GM12878 (cell line): Measurements from ENCODE around the gene CEACAM3. TPM values are rescaled to one million over a fixed set of nuclear protein-coding genes. Genes with fewer than 3 reads are reported as not detected.

Experiments
- ATAC-seq: fragments of 200-7000 bp; cut with Tn5 transposase; 3 replicates; pipeline ENCODE4 v1.9.1; 2020; ENCODE audit warnings: mild to moderate bottlenecking, moderate library complexity
- BruUV-seq: library from RNA; stranded (reverse); fragments of 400-500 nt; replicated peaks from 2 replicates; lab custom pipeline; 2021; lab: Mats Ljungman, UMichigan
- CTCF ChIA-PET: fragments of 300-600 bp; sonication (Branson Sonifier 250); formaldehyde crosslinking; extraction: SDS; loops from one replicate; lab custom pipeline; 2021; ENCODE audit warnings: inconsistent platforms; lab: Yijun Ruan, JAX
- POLR2A ChIA-PET: fragments of 350-600 bp; formaldehyde crosslinking; extraction: SDS; loops from one replicate; lab custom pipeline; 2021; ENCODE audit warnings: inconsistent platforms; lab: Charles Lee
- RAD21 ChIA-PET: fragments of 300-600 bp; sonication (Branson Sonifier 250); formaldehyde crosslinking; loops from one replicate; lab custom pipeline; 2023; ENCODE audit warnings: antibody characterized with exemption; ENCODE audit not compliant: unreplicated experiment; lab: Charles Lee
- SMC1A ChIA-PET: fragments of 300-600 bp; sonication (Branson Sonifier 250); formaldehyde crosslinking; loops from one replicate; lab custom pipeline; 2023; ENCODE audit not compliant: unreplicated experiment, uncharacterized antibody; lab: Charles Lee
- DNase-seq: peaks from one replicate; pipeline ENCODE4 v3.0.0-alpha.2; 2011; ENCODE audit warnings: low read depth, low spot score
- FAIRE-seq: peaks from 3 replicates; lab custom pipeline; 2011; peaks lifted over from hg19 to GRCh38; lab: Jason Lieb, UNC
- H2AFZ ChIP-seq: 2 replicates; pipeline ENCODE4 v1.6.0; 2011; ENCODE audit warnings: low read depth, low read length, control low read depth; ENCODE audit not compliant: control insufficient read depth
- H3K27ac ChIP-seq: 2 replicates; pipeline ENCODE4 v1.5.1; 2011; ENCODE audit warnings: control low read depth; ENCODE audit not compliant: control insufficient read depth, insufficient read depth
- H3K27me3 ChIP-seq, 2 experiments: replicated peaks in 1 of 2; 2 replicates each; pipeline versions ENCODE4 v1.6.0 to v1.6.1; 2011; ENCODE audit warnings: low read length in 1 of 2; ENCODE audit not compliant: control insufficient read depth in 2 of 2, insufficient read depth in 2 of 2
- H3K36me3 ChIP-seq, 2 experiments: 2 replicates each; pipeline ENCODE4 v1.5.1; 2011; ENCODE audit warnings: low read length in 1 of 2; ENCODE audit not compliant: control insufficient read depth in 2 of 2, insufficient read depth in 2 of 2
- H3K4me1 ChIP-seq: 2 replicates; pipeline ENCODE4 v1.6.1; 2011; ENCODE audit warnings: mild to moderate bottlenecking, low read length, moderate library complexity, mixed read lengths; ENCODE audit not compliant: control insufficient read depth, insufficient read depth
- H3K4me2 ChIP-seq: 2 replicates; pipeline ENCODE4 v1.6.0; 2011; ENCODE audit warnings: control low read depth; ENCODE audit not compliant: control insufficient read depth, insufficient read depth
- H3K4me3 ChIP-seq: fragments of 200-600 bp; sonication (generic); 2 replicates; pipeline ENCODE4 v1.5.1; 2016
- H3K79me2 ChIP-seq: 2 replicates; pipeline ENCODE4 v1.6.0; 2011; ENCODE audit warnings: low read length; ENCODE audit not compliant: control insufficient read depth, insufficient read depth
- H3K9ac ChIP-seq: 2 replicates; pipeline ENCODE4 v1.8.0; 2011; ENCODE audit warnings: low read length, control low read depth, mixed read lengths; ENCODE audit not compliant: control insufficient read depth, insufficient read depth
- H3K9me3 ChIP-seq: replicated peaks from 3 replicates; pipeline ENCODE4 v1.5.1; 2011; ENCODE audit warnings: mild to moderate bottlenecking, low read length; ENCODE audit not compliant: control insufficient read depth, insufficient read depth
- H4K20me1 ChIP-seq: 2 replicates; pipeline ENCODE4 v1.6.0; 2011; ENCODE audit not compliant: control insufficient read depth, insufficient read depth
- BCL11A ChIP-seq: IDR thresholded peaks from 2 replicates; pipeline ENCODE4 v1.6.1; 2011; ENCODE audit warnings: low read depth, low read length
- JUND ChIP-seq: IDR thresholded peaks from 2 replicates; pipeline ENCODE4 v1.6.1; 2012; ENCODE audit warnings: low read depth, mild to moderate bottlenecking, low read length, improper control_type of control experiment, moderate library complexity
- RAD21 ChIP-seq: IDR thresholded peaks from 2 replicates; pipeline ENCODE4 v1.6.1; 2011; ENCODE audit warnings: mild to moderate bottlenecking, low read depth, low read length, moderate library complexity; ENCODE audit not compliant: insufficient read depth
- SMC3 ChIP-seq: IDR thresholded peaks from 2 replicates; pipeline ENCODE4 v1.6.1; 2011; ENCODE audit warnings: low read length, improper control_type of control experiment, borderline replicate concordance
- SPI1 ChIP-seq: IDR thresholded peaks from 2 replicates; pipeline ENCODE4 v1.6.1; 2011; ENCODE audit warnings: low read depth, mild to moderate bottlenecking, low read length, moderate library complexity, borderline replicate concordance; ENCODE audit not compliant: insufficient read depth
- SREBF2 ChIP-seq: IDR thresholded peaks from 2 replicates; pipeline ENCODE4 v1.6.1; 2012; ENCODE audit warnings: mild to moderate bottlenecking, low read length
- WGBS: methylation state at CpG from one replicate; pipeline ENCODE4 v1.1.6; 2016; ENCODE audit warnings: low lambda C conversion rate; ENCODE audit not compliant: insufficient replicate concordance, insufficient coverage; ENCODE audit errors: missing lambda C conversion rate; 5-methylcytosine and 5-hydroxymethylcytosine counted together
- in situ Hi-C: fragments of 300-500 bp; cut with MboI; formaldehyde crosslinking; loops from 9 replicates; pipeline ENCODE4 v1.14.3; 2018; ENCODE audit warnings: mixed read lengths
- intact Hi-C: fragments of 100-400 bp; cut with micrococcal nuclease; formaldehyde crosslinking; loops from one replicate; pipeline ENCODE4 v1.14.2; 2022; ENCODE audit not compliant: unreplicated experiment
- polyA plus RNA-seq, 11 experiments: library from polyadenylated mRNA; depleted of rRNA in 4 of 11; unstranded in 6 of 11; stranded (reverse) in 5 of 11; fragments of >200 nt; fragmentation: Nextera tagmentation in 4 of 11; fragmentation: Illumina TruSeq in 1 of 11; extraction: Ambion mirVana in 4 of 11; extraction: Trizol in 1 of 11; gene quantifications; 1 replicate in 1 of 11; 2 replicates in 10 of 11; pipeline versions ENCODE4 v1.2.1 to v1.2.3, GENCODE V29; 2011 to 2016; ENCODE audit warnings: inconsistent platforms in 2 of 11, missing spikeins in 2 of 11, low read depth in 1 of 11
- total RNA-seq, 4 experiments: library from RNA; depleted of rRNA in 3 of 4; stranded (reverse); fragments of >200 nt in 3 of 4; fragmentation: Illumina TruSeq in 1 of 4; extraction: Trizol in 1 of 4; gene quantifications; 2 replicates each; pipeline versions ENCODE4 v1.2.1 to v1.2.3, GENCODE V29; 2013 to 2021
- TF ChIP-seq, protein P1 (sequence below): fragments of 450-650 bp; IDR thresholded peaks from 2 replicates; pipeline ENCODE4 v1.6.1; 2017; ENCODE audit warnings: mild to moderate bottlenecking, moderate library complexity
- TF ChIP-seq, protein P2 (sequence below), 3 experiments: IDR thresholded peaks in 2 of 3; conservative IDR thresholded peaks in 1 of 3; 2 replicates each; pipeline ENCODE4 v1.5.1; 2011; ENCODE audit warnings: low read depth in 3 of 3, low read length in 3 of 3, mild to moderate bottlenecking in 3 of 3, control low read depth in 2 of 3, moderate library complexity in 2 of 3, inconsistent platforms in 1 of 3, mixed read lengths in 1 of 3; ENCODE audit not compliant: control insufficient read depth in 2 of 3, insufficient read depth in 1 of 3; ENCODE audit errors: extremely low read depth in 1 of 3

CEACAM3 gene
- total and polyA plus RNA-seq, 10 of the 15 experiments (the other 5 are each of a cell fraction or from before 2014, with no cell fraction given) = not detected

DNA sequence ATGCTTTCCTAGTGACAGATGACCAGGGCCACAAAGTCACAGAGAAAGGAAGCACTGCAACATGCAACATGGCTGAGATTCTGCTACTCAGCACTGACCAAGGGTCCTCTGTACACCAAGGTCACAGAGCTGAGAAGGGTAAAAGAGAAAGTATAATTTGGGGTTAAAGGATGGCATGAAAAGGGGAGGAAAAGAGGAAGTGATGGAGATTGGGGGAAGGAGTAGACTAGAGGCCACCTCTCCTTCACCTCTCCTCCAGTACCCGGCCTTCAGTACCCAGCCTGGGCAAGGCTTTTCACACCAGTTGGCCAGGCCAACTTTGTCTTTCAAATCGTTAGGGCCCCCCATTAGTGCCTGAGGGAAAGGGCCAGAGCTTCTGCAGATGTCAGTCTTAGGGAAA, 57.4 kb downstream of the CEACAM3 start:
- WGBS = 0% methylated on average over 2 of the region's 2 CpGs
- FAIRE-seq = no peak
- RAD21 ChIA-PET = no interaction called here
- no peak overlapping the region for H2AFZ ChIP-seq
- ATAC-seq = no peak; the same call in 2 of the 3 replicates
- BruUV-seq = no TSS peak
- H3K4me2 ChIP-seq = no peak overlapping the region
- no peak for TF ChIP-seq BCL11A
- TF ChIP-seq SPI1 = peak; percentile 52
- SMC1A ChIA-PET = no interaction called here
- in situ Hi-C loops (no loop called here), intact Hi-C loops (no loop called here)
- POLR2A ChIA-PET = no interaction called here
- no peaks in the 10 kb centered on the region for H3K36me3 ChIP-seq
- H3K9ac ChIP-seq = no peak overlapping the region
- H3K27me3 ChIP-seq = peaks cover 0 to 8% of the 10 kb centered on the region in 2 experiments; a peak in 3 of 4 replicates
- H3K4me1 ChIP-seq = no peaks in the 10 kb centered on the region
- no peaks in the 10 kb centered on the region; the same call in 2 of the 3 replicates for H3K9me3 ChIP-seq
- H3K4me3 ChIP-seq = no peak overlapping the region
- CTCF ChIA-PET = interaction anchor here (1.3 to 4.5 kb wide), 2 partner anchors 18 to 60 kb away, joined by 3 to 24 read pairs; no protein-coding TSS in a partner anchor
- H4K20me1 ChIP-seq = no peaks in the 10 kb centered on the region
- no peak overlapping the region for H3K27ac ChIP-seq
- H3K79me2 ChIP-seq = no peaks in the 10 kb centered on the region
- DNase-seq = no peak

DNA sequence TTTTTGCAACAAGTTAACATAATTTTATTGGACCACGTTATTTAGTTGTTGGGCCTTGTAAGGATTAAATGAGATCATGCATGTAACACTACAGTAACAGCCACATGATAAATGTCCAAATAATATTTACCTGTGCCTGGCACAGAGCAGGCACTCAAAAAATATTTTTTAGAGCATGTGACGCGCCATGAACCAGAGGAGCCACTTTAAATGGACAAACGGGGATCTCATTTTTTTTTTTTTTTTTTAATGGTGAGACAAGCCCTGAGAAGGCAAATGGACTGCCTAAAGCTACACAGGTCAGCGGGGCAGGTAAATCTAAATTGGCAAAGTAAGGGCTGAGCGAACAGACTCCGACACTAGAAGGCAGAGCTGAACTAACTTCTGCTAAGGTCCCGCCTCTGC, 62.8 kb downstream of the CEACAM3 start:
- H3K79me2 ChIP-seq = peaks cover 43% of the 10 kb centered on the region
- H3K27me3 ChIP-seq = no peaks in the 10 kb centered on the region
- peak overlapping the region; percentile 41; the same call in 1 of the 2 replicates for H3K4me3 ChIP-seq
- H3K4me2 ChIP-seq = peak overlapping the region; percentile 72
- ChIA-PET RAD21 (interaction anchor here (1.1 to 4.4 kb wide), 11 partner anchors 9 to 100 kb away, joined by 3 to 57 read pairs (median 11); partner anchors contain the start of genes CD79A and RABAC1), POLR2A (interaction anchor here (0.9 to 4.3 kb wide), 8 partner anchors 12 to 537 kb away, joined by 3 to 46 read pairs (median 17); partner anchors contain the start of genes CD79A and RABAC1), SMC1A (interaction anchor here (0.6 to 4.9 kb wide), 14 partner anchors 9 to 377 kb away, joined by 3 to 47 read pairs (median 6); partner anchors contain the start of genes ARHGEF1 and CD79A), CTCF (interaction anchor here (0.8 to 4.6 kb wide), 17 partner anchors 9 to 217 kb away, joined by 3 to 85 read pairs (median 6); partner anchors contain the start of genes CD79A, RABAC1 and ZNF574)
- TF ChIP-seq, protein P1, sequence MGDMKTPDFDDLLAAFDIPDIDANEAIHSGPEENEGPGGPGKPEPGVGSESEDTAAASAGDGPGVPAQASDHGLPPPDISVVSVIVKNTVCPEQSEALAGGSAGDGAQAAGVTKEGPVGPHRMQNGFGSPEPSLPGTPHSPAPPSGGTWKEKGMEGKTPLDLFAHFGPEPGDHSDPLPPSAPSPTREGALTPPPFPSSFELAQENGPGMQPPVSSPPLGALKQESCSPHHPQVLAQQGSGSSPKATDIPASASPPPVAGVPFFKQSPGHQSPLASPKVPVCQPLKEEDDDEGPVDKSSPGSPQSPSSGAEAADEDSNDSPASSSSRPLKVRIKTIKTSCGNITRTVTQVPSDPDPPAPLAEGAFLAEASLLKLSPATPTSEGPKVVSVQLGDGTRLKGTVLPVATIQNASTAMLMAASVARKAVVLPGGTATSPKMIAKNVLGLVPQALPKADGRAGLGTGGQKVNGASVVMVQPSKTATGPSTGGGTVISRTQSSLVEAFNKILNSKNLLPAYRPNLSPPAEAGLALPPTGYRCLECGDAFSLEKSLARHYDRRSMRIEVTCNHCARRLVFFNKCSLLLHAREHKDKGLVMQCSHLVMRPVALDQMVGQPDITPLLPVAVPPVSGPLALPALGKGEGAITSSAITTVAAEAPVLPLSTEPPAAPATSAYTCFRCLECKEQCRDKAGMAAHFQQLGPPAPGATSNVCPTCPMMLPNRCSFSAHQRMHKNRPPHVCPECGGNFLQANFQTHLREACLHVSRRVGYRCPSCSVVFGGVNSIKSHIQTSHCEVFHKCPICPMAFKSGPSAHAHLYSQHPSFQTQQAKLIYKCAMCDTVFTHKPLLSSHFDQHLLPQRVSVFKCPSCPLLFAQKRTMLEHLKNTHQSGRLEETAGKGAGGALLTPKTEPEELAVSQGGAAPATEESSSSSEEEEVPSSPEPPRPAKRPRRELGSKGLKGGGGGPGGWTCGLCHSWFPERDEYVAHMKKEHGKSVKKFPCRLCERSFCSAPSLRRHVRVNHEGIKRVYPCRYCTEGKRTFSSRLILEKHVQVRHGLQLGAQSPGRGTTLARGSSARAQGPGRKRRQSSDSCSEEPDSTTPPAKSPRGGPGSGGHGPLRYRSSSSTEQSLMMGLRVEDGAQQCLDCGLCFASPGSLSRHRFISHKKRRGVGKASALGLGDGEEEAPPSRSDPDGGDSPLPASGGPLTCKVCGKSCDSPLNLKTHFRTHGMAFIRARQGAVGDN = no peak
- TF ChIP-seq JUND (no peak), SMC3 (peak; percentile 58; the same call in 1 of the 2 replicates), RAD21 (peak; percentile 43; the same call in 1 of the 2 replicates), SREBF2 (no peak)
- TF ChIP-seq, protein P2, sequence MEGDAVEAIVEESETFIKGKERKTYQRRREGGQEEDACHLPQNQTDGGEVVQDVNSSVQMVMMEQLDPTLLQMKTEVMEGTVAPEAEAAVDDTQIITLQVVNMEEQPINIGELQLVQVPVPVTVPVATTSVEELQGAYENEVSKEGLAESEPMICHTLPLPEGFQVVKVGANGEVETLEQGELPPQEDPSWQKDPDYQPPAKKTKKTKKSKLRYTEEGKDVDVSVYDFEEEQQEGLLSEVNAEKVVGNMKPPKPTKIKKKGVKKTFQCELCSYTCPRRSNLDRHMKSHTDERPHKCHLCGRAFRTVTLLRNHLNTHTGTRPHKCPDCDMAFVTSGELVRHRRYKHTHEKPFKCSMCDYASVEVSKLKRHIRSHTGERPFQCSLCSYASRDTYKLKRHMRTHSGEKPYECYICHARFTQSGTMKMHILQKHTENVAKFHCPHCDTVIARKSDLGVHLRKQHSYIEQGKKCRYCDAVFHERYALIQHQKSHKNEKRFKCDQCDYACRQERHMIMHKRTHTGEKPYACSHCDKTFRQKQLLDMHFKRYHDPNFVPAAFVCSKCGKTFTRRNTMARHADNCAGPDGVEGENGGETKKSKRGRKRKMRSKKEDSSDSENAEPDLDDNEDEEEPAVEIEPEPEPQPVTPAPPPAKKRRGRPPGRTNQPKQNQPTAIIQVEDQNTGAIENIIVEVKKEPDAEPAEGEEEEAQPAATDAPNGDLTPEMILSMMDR (IDR thresholded peaks at IDR 0.05 in 2 of 3, conservative IDR thresholded peaks at IDR 0.05 in 1 of 3; ENCODE audit: control insufficient read depth in 2 of 3, extremely low read depth in 1 of 3, insufficient read depth in 1 of 3, low read depth in 3 of 3, low read length in 3 of 3) = peak in 1 of 3 experiments; percentile 74; a peak in 2 of 6 replicates
- H3K4me1 ChIP-seq = peaks cover 18% of the 10 kb centered on the region
- FAIRE-seq (no peak), DNase-seq (no peak), ATAC-seq (no peak)
- peaks cover 4% of the 10 kb centered on the region for H4K20me1 ChIP-seq
- no TSS peak for BruUV-seq
- H3K9ac ChIP-seq = no peak overlapping the region; the same call in 1 of the 2 replicates
- H3K9me3 ChIP-seq = no peaks in the 10 kb centered on the region; the same call in 2 of the 3 replicates
- in situ Hi-C loops = no loop called here
- peak overlapping the region; percentile 98; the same call in 1 of the 2 replicates for H3K27ac ChIP-seq
- H2AFZ ChIP-seq = peak overlapping the region; percentile 64
- intact Hi-C loops = no loop called here
- H3K36me3 ChIP-seq = peaks cover 20 to 21% of the 10 kb centered on the region in 2 experiments
- WGBS = 4% methylated on average over 8 of the region's 8 CpGs
